ENCODE data around the gene TEDC2. TPM values are rescaled to one million over a fixed set of nuclear protein-coding genes. Genes with fewer than 3 reads are reported as not detected.

TEDC2 gene
- total RNA-seq, 1 experiment from 2014 or later, result 28.2 TPM

DNA sequence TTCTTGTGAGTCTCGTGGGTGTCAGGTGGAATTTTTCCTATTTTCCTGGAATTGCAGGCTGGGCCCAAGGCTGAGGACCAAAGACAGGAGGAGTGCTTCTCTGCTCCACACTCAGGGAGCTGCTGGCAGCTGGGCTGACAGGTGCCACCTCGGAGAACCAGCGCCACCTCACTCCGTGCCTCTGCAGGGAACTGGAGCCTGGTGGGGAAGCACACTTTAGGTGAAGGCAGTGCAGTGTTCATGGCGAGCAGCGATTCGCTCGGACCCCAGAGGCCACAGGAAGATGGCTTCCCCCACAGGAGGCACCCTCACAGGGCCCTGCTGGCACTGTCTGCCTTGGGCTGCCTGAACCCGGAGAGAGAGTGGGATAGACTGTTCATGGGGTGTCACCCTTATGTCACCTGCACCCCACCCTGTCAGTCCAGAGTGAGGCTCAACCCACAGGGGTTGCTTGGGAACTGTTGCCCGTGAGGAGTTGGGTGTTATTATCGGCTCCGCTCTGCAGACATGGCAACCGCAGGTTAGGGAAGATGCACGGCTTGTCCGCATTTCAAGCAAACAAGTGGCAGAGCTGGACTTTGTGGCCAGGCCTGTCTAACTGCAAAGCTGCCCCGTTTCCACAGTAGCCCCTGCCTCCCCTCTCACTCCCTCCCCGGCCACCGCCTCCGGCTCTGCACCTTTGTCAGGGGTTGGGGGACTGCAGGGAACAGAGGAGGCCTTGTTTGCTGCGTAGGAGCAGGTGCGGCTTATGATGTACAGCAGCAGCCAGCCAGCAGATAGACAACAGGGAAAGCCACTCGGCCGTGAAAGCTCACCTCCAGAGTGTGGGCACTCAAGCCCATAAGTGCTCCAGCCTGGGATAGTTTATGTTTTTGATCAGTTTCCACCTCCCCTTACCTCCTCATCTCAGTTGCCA, 30.5 kb downstream of the TEDC2 start:
- H3K9me3 Mint-ChIP-seq (ENCODE audit: low read depth, unreplicated experiment), result no peaks in the 10 kb centered on the region
- no peak overlapping the region for H3K27ac Mint-ChIP-seq (ENCODE audit: unreplicated experiment)
- peaks cover 9% of the 10 kb centered on the region for H3K36me3 Mint-ChIP-seq (ENCODE audit: insufficient read depth, unreplicated experiment)
- no peak for TF ChIP-seq CTCF (IDR thresholded peaks at IDR 0.05; ENCODE audit: unreplicated experiment)
- no peaks in the 10 kb centered on the region for H3K27me3 Mint-ChIP-seq (ENCODE audit: unreplicated experiment)
- CTCF ChIA-PET, result no interaction called here
- H3K4me1 Mint-ChIP-seq (ENCODE audit: low read depth, unreplicated experiment), result peaks cover 7% of the 10 kb centered on the region
- BruUV-seq (replicated peaks), result no TSS peak
- no peak for DNase-seq
- intact Hi-C loops (cut with micrococcal nuclease; ENCODE audit: unreplicated experiment), result no loop called here
- no peak overlapping the region for H3K4me3 Mint-ChIP-seq (ENCODE audit: low read depth, unreplicated experiment)

DNA sequence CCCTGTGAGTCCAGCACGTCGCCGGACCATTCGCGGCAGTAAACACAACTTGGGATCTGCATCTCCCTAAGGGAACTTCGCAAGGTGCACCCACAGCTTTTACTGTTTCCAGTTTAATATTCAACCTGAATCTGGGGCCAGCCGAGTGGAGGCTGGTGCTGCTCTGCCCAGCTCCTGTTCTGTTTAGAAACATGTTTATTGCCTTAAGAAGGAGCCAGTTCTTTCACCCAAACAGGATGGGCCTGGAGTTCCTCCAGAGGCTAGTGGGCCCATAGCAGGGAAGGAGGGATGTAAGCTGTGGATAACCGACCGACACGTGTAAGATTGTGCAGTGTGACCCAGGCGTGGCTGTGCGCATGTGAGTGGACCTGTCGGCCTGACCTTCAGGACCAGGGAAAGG, 32.4 kb downstream of the TEDC2 start:
- no peak for TF ChIP-seq CTCF (IDR thresholded peaks at IDR 0.05; ENCODE audit: unreplicated experiment)
- CTCF ChIA-PET, result no interaction called here
- Mint-ChIP-seq H3K4me1 (ENCODE audit: low read depth, unreplicated experiment) (peaks cover 4% of the 10 kb centered on the region), H3K27ac (ENCODE audit: unreplicated experiment) (no peak overlapping the region), H3K27me3 (ENCODE audit: unreplicated experiment) (no peaks in the 10 kb centered on the region), H3K36me3 (ENCODE audit: insufficient read depth, unreplicated experiment) (peaks cover 5% of the 10 kb centered on the region), H3K4me3 (ENCODE audit: low read depth, unreplicated experiment) (no peak overlapping the region), H3K9me3 (ENCODE audit: low read depth, unreplicated experiment) (no peaks in the 10 kb centered on the region)
- DNase-seq, result no peak
- no TSS peak for BruUV-seq (replicated peaks)
- intact Hi-C loops (cut with micrococcal nuclease; ENCODE audit: unreplicated experiment), result no loop called here

GRCh38 chr16:2493605-2494004, 33.7 kb downstream of the TEDC2 start:
- no peaks in the 10 kb centered on the region for H3K9me3 Mint-ChIP-seq (ENCODE audit: low read depth, unreplicated experiment)

DNA sequence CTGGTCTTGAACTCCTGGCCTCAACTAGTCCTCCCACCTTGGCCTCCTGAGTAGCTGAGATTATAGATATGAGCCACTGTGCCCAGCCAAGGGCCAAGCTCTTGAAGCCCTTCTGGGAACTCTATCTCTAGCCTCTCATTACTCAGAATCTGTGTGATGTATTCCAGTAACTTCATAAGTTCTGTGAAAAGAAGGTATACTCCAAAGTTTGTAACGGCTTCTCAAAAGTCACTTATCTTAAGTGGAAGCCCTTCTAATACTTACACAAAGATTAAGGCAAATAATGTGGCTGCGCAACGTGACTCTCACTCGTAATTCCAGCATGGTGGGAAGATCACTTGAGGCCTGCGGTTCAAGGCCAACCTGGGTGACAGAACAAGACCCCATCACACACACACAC, 34.7 kb downstream of the TEDC2 start:
- H3K4me1 Mint-ChIP-seq (ENCODE audit: low read depth, unreplicated experiment), result no peaks in the 10 kb centered on the region
- CTCF ChIA-PET, result interaction anchor here (0.7 kb wide), 1 partner anchor 109 kb away, joined by 3 read pairs; no protein-coding TSS in a partner anchor
- intact Hi-C loops (cut with micrococcal nuclease; ENCODE audit: unreplicated experiment), result no loop called here

More at GRCh38 chr16:2493605-2494004, 33.7 kb downstream of the TEDC2 start:
- intact Hi-C loops (cut with micrococcal nuclease; ENCODE audit: unreplicated experiment), result no loop called here
- H3K36me3 Mint-ChIP-seq (ENCODE audit: insufficient read depth, unreplicated experiment), result no peaks in the 10 kb centered on the region
- H3K27me3 Mint-ChIP-seq (ENCODE audit: unreplicated experiment), result no peaks in the 10 kb centered on the region
- CTCF ChIA-PET, result no interaction called here
- no peaks in the 10 kb centered on the region for H3K4me1 Mint-ChIP-seq (ENCODE audit: low read depth, unreplicated experiment)
- DNase-seq, result no peak
- TF ChIP-seq CTCF (IDR thresholded peaks at IDR 0.05; ENCODE audit: unreplicated experiment), result no peak
- BruUV-seq (replicated peaks), result no TSS peak
- no peak overlapping the region for H3K27ac Mint-ChIP-seq (ENCODE audit: unreplicated experiment)
- no peak overlapping the region for H3K4me3 Mint-ChIP-seq (ENCODE audit: low read depth, unreplicated experiment)

More for the DNA sequence above, 34.7 kb downstream of the TEDC2 start:
- no TSS peak for BruUV-seq (replicated peaks)
- H3K36me3 Mint-ChIP-seq (ENCODE audit: insufficient read depth, unreplicated experiment), result no peaks in the 10 kb centered on the region
- H3K27me3 Mint-ChIP-seq (ENCODE audit: unreplicated experiment), result no peaks in the 10 kb centered on the region
- no peaks in the 10 kb centered on the region for H3K9me3 Mint-ChIP-seq (ENCODE audit: low read depth, unreplicated experiment)
- no peak for DNase-seq
- no peak for TF ChIP-seq CTCF (IDR thresholded peaks at IDR 0.05; ENCODE audit: unreplicated experiment)
- no peak overlapping the region for H3K27ac Mint-ChIP-seq (ENCODE audit: unreplicated experiment)
- no peak overlapping the region for H3K4me3 Mint-ChIP-seq (ENCODE audit: low read depth, unreplicated experiment)

All from Calu3 (cell line).